B cell (primary cell): ENCODE results near the gene PRRT1.

Experiments
- CTCF ChIP-seq: fragments of 200-600 bp; IDR thresholded peaks from one replicate; pipeline ENCODE4 v1.8.0; 2022; ENCODE audit warnings: antibody characterized with exemption, mild to moderate bottlenecking
- EZH2 ChIP-seq: IDR thresholded peaks from 2 replicates; pipeline ENCODE4 v1.6.1; 2012; ENCODE audit warnings: borderline replicate concordance, low read depth, mild to moderate bottlenecking, moderate library complexity, low read length; ENCODE audit not compliant: insufficient read depth, poor library complexity, severe bottlenecking

- TF ChIP-seq EZH2: no peak
- TF ChIP-seq CTCF: no peak
These were observed 38.0 kb upstream of the PRRT1 start for GRCh38 chr6:32189742-32190053.
